Measurements from ENCODE around the gene LATS2.

DNA sequence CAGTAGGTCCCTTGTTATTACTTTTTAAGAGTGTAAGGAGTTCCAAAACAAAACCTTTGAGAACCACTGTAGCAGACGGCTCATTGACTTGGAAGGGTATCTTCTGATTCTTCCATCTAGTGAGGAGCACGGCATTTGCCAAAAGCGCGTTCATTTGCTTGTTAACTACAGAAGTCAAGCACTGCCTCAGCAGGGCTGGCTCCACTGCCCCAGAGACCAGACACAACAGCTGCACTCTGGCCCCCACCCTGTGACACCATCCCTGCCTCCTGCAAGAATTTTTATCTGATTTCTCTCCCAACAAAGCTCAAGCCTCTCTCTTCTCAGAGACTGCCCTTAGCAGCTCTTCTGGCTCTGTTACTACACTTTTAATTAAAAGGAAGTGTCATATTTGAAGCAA, 138.1 kb downstream of the LATS2 start:
- TF ChIP-seq, protein P1, sequence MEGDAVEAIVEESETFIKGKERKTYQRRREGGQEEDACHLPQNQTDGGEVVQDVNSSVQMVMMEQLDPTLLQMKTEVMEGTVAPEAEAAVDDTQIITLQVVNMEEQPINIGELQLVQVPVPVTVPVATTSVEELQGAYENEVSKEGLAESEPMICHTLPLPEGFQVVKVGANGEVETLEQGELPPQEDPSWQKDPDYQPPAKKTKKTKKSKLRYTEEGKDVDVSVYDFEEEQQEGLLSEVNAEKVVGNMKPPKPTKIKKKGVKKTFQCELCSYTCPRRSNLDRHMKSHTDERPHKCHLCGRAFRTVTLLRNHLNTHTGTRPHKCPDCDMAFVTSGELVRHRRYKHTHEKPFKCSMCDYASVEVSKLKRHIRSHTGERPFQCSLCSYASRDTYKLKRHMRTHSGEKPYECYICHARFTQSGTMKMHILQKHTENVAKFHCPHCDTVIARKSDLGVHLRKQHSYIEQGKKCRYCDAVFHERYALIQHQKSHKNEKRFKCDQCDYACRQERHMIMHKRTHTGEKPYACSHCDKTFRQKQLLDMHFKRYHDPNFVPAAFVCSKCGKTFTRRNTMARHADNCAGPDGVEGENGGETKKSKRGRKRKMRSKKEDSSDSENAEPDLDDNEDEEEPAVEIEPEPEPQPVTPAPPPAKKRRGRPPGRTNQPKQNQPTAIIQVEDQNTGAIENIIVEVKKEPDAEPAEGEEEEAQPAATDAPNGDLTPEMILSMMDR (IDR thresholded peaks at IDR 0.05) = no peak
- TF ChIP-seq POLR2A (IDR thresholded peaks at IDR 0.05) = no peak

Data from thyroid gland (tissue), 4 donors.